Gastroesophageal sphincter (tissue), 4 donors: ENCODE measurements around the gene FCER2. TPM values are rescaled to one million over a fixed set of nuclear protein-coding genes. Genes with fewer than 3 reads are reported as not detected.
A peak's percentile ranks its signal among the peaks of the same experiment; 100 is the strongest.

Experiments used
- ATAC-seq: fragments of 150-250 bp; one replicate; pipeline ENCODE4 v1.9.1; 2016; ENCODE audit warnings: mild to moderate bottlenecking, moderate library complexity
- H3K27ac ChIP-seq, 4 donors: fragments of 200-600 bp; sonication (generic) in 3 of 4; 1 replicate in 3 of 4; 2 replicates in 1 of 4; pipeline ENCODE4 v1.5.1; 2016 to 2019
- H3K27me3 ChIP-seq: fragments of 200-600 bp; sonication (generic); one replicate; pipeline ENCODE4 v1.5.1; 2019
- H3K36me3 ChIP-seq, 2 donors: fragments of 200-600 bp; sonication (generic); one replicate each; pipeline ENCODE4 v1.5.1; 2019; ENCODE audit warnings: control low read depth in 1 of 2
- H3K4me1 ChIP-seq, 3 donors: fragments of 200-600 bp; sonication (generic); 1 replicate in 2 of 3; 2 replicates in 1 of 3; pipeline ENCODE4 v1.5.1; 2016 to 2019; ENCODE audit warnings: control low read depth in 2 of 3
- H3K4me3 ChIP-seq, 2 donors: fragments of 200-600 bp; sonication (generic); one replicate each; pipeline ENCODE4 v1.5.1; 2019; ENCODE audit warnings: mild to moderate bottlenecking in 1 of 2, moderate library complexity in 1 of 2
- H3K9me3 ChIP-seq, 3 donors: fragments of 200-600 bp; sonication (generic); one replicate each; pipeline ENCODE4 v1.5.1; 2017 to 2019; ENCODE audit warnings: control low read depth in 2 of 3
- CTCF ChIP-seq, 4 experiments: fragments of 200-600 bp in 2 of 4; fragments of 450-650 bp in 2 of 4; sonication (generic) in 1 of 4; IDR thresholded peaks; one replicate each; pipeline ENCODE4 v1.5.1; 2017 to 2019; ENCODE audit warnings: antibody characterized with exemption in 4 of 4, mild to moderate bottlenecking in 2 of 4, moderate library complexity in 2 of 4
- EP300 ChIP-seq: sonication (generic); formaldehyde crosslinking; IDR thresholded peaks from one replicate; pipeline ENCODE4 v1.6.1; 2017; ENCODE audit warnings: antibody characterized with exemption, mild to moderate bottlenecking
- POLR2A ChIP-seq, 2 donors: fragments of 450-650 bp; IDR thresholded peaks; one replicate each; pipeline ENCODE4 v1.6.1; 2017; ENCODE audit warnings: antibody characterized with exemption in 2 of 2, mild to moderate bottlenecking in 2 of 2, moderate library complexity in 1 of 2
- POLR2AphosphoS5 ChIP-seq: sonication (generic); formaldehyde crosslinking; IDR thresholded peaks from one replicate; pipeline ENCODE4 v1.6.1; 2017; ENCODE audit warnings: antibody characterized with exemption
- whole genome bisulfite sequencing, 2 donors: methylation state at CpG; one replicate each; pipeline ENCODE4 v1.1.5; 2018; ENCODE audit warnings: low coverage in 1 of 2; 5-methylcytosine and 5-hydroxymethylcytosine counted together
- total RNA-seq, 4 donors: library from RNA; depleted of rRNA; stranded (reverse); fragments of >200 nt; gene quantifications; one replicate each; pipeline ENCODE4 v1.1.0, GENCODE V29; 2016

Gene FCER2
- total RNA-seq, 4 donors from 2014 or later: 1.2 TPM; not detected in 3

- Histone ChIP-seq H3K4me3 (no peak within 1 kb of the TSS), H3K27ac (no peak within 1 kb of the TSS), H3K36me3 (no peaks in the 10 kb centered on the region), H3K4me1 (peaks cover 0 to 15% (median 5%) of the 10 kb centered on the region in 3 donors), H3K27me3 (peaks cover 76% of the 10 kb centered on the region), H3K9me3 (peaks cover 0 to 7% (median 0%) of the 10 kb centered on the region in 3 donors)
- no peak for ATAC-seq
- TF ChIP-seq CTCF (IDR thresholded peaks at IDR 0.05) (no peak), POLR2AphosphoS5 (no peak), EP300 (no peak), POLR2A (IDR thresholded peaks at IDR 0.05) (no peak)
- WGBS, 2 donors: 11 to 38% methylated on average over 3 to 4 of the region's 10 CpGs
Measured at GRCh38 chr19:7676854-7677253, 25.1 kb downstream of the FCER2 start, which contains the start of gene MCEMP1. TSS of gene MCEMP1 (plus strand) at chr19:7677090. CDS start at chr19:7677121, 31 bp downstream.

- WGBS, 2 donors: 0% methylated on average over 1 of the region's 7 CpGs
- peaks cover 0 to 10% (median under 1%) of the 10 kb centered on the region in 3 donors for H3K4me1 ChIP-seq
- no peaks in the 10 kb centered on the region for H3K36me3 ChIP-seq
- no peak for TF ChIP-seq POLR2AphosphoS5
- TF ChIP-seq POLR2A (IDR thresholded peaks at IDR 0.05): no peak
- TF ChIP-seq EP300: no peak
- no peak for TF ChIP-seq CTCF (IDR thresholded peaks at IDR 0.05)
- no peak overlapping the region for H3K27ac ChIP-seq
- H3K4me3 ChIP-seq: no peak overlapping the region
- H3K27me3 ChIP-seq: peaks cover 81% of the 10 kb centered on the region
- H3K9me3 ChIP-seq: peaks cover 0 to 7% (median 0%) of the 10 kb centered on the region in 3 donors
- no peak for ATAC-seq
Measured at GRCh38 chr19:7676376-7676775, 25.6 kb downstream of the FCER2 start.

GRCh38 chr19:7674010-7675005 is 27.6 kb downstream of the FCER2 start:
- Histone ChIP-seq H3K9me3 (peaks cover 0 to 7% (median 0%) of the 10 kb centered on the region in 3 donors), H3K27me3 (peaks cover 91% of the 10 kb centered on the region), H3K4me1 (no peaks in the 10 kb centered on the region), H3K27ac (no peak overlapping the region), H3K4me3 (no peak overlapping the region), H3K36me3 (no peaks in the 10 kb centered on the region)
- 36 to 67% methylated on average over 8 to 14 of the region's 21 CpGs for WGBS, 2 donors
- ATAC-seq: peak; percentile 89
- TF ChIP-seq EP300 (no peak), CTCF (IDR thresholded peaks at IDR 0.05) (no peak), POLR2A (IDR thresholded peaks at IDR 0.05) (no peak), POLR2AphosphoS5 (no peak)

GRCh38 chr19:7672522-7672921 is 29.4 kb downstream of the FCER2 start:
- H3K9me3 ChIP-seq: peaks cover 0 to 7% (median 0%) of the 10 kb centered on the region in 3 donors
- no peaks in the 10 kb centered on the region for H3K36me3 ChIP-seq
- TF ChIP-seq POLR2A (IDR thresholded peaks at IDR 0.05) (no peak), CTCF (IDR thresholded peaks at IDR 0.05) (no peak), EP300 (no peak), POLR2AphosphoS5 (no peak)
- H3K4me1 ChIP-seq: no peaks in the 10 kb centered on the region
- no peak overlapping the region for H3K4me3 ChIP-seq
- 31 to 80% methylated on average over 1 to 8 of the region's 9 CpGs for WGBS, 2 donors
- peaks cover 88% of the 10 kb centered on the region for H3K27me3 ChIP-seq
- ATAC-seq: no peak
- H3K27ac ChIP-seq: no peak overlapping the region
